ENCODE measurements around the gene PLEKHD1.

PLEKHD1 gene

GRCh38 chr14:69579476-69579875, 94.9 kb downstream of the PLEKHD1 start:
- in situ Hi-C loops (cut with MboI; ENCODE audit: low sequenced_read_pairs) = loop anchor here (25.0 kb wide), 1 partner anchor 158 kb away; no protein-coding TSS in a partner anchor

- in situ Hi-C loops (cut with MboI; ENCODE audit: low sequenced_read_pairs) = loop anchor here (25.0 kb wide), 1 partner anchor 157 kb away; no protein-coding TSS in a partner anchor
Measured at GRCh38 chr14:69580009-69580577, 95.6 kb downstream of the PLEKHD1 start.
